PFSK-1 (cell line): ENCODE measurements around the gene DPH6.

ENCODE experiments used
- FOXP2 ChIP-seq: optimal IDR thresholded peaks from 2 replicates; pipeline ENCODE3; 2011; ENCODE audit warnings: borderline replicate concordance, control low read depth, inconsistent platforms; ENCODE audit not compliant: insufficient read depth; ENCODE audit errors: extremely low read length, extremely low read depth
- POLR2AphosphoS5 ChIP-seq: IDR thresholded peaks from 2 replicates; pipeline ENCODE4 v1.6.1; 2012; ENCODE audit warnings: low read depth, mild to moderate bottlenecking, control low read depth, low read length, moderate library complexity
- SIN3A ChIP-seq: IDR thresholded peaks from 2 replicates; pipeline ENCODE4 v1.6.1; 2012; ENCODE audit warnings: mild to moderate bottlenecking, low read length, moderate library complexity, borderline replicate concordance; ENCODE audit not compliant: insufficient read depth
- TAF1 ChIP-seq: IDR thresholded peaks from 2 replicates; pipeline ENCODE4 v1.6.1; 2012; ENCODE audit warnings: low read length, control low read depth, borderline replicate concordance; ENCODE audit not compliant: insufficient read depth
- TF ChIP-seq, protein P1 (sequence below), 2 experiments: IDR thresholded peaks; 2 replicates each; pipeline versions ENCODE4 v1.6.1 to v1.8.0; 2011 to 2012; ENCODE audit warnings: low read depth in 2 of 2, low read length in 2 of 2, control low read depth in 1 of 2, inconsistent platforms in 1 of 2, mild to moderate bottlenecking in 1 of 2, moderate library complexity in 1 of 2; ENCODE audit not compliant: insufficient read depth in 1 of 2

DPH6 gene

DNA sequence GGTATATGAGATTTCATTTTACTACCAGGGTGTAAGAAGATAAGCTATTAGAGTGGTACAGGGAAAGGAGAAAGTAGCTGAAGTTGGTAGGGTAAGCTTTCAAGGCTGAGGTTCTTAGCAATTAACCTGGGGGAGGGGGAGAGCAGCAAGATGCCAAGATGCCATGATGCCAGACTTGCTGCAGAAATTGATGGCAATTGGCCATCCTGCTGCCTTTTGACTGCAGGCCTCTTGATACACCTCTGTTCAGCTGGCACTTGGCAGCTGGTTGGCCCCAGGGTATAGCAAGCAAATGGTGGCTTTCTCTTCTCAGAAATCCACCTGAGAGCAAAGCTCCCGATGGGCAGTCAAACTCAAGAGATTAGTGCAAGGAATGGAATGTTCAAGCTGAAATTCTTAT lies 21.4 kb upstream of the DPH6 start:
- TF ChIP-seq POLR2AphosphoS5 (no peak), TAF1 (no peak), FOXP2 (no peak), SIN3A (no peak)
- TF ChIP-seq, protein P1, sequence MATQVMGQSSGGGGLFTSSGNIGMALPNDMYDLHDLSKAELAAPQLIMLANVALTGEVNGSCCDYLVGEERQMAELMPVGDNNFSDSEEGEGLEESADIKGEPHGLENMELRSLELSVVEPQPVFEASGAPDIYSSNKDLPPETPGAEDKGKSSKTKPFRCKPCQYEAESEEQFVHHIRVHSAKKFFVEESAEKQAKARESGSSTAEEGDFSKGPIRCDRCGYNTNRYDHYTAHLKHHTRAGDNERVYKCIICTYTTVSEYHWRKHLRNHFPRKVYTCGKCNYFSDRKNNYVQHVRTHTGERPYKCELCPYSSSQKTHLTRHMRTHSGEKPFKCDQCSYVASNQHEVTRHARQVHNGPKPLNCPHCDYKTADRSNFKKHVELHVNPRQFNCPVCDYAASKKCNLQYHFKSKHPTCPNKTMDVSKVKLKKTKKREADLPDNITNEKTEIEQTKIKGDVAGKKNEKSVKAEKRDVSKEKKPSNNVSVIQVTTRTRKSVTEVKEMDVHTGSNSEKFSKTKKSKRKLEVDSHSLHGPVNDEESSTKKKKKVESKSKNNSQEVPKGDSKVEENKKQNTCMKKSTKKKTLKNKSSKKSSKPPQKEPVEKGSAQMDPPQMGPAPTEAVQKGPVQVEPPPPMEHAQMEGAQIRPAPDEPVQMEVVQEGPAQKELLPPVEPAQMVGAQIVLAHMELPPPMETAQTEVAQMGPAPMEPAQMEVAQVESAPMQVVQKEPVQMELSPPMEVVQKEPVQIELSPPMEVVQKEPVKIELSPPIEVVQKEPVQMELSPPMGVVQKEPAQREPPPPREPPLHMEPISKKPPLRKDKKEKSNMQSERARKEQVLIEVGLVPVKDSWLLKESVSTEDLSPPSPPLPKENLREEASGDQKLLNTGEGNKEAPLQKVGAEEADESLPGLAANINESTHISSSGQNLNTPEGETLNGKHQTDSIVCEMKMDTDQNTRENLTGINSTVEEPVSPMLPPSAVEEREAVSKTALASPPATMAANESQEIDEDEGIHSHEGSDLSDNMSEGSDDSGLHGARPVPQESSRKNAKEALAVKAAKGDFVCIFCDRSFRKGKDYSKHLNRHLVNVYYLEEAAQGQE (IDR thresholded peaks at IDR 0.05; ENCODE audit: insufficient read depth in 1 of 2, low read depth in 2 of 2, low read length in 2 of 2), result no peak

GRCh38 chr15:35566991-35567390 lies 21.0 kb upstream of the DPH6 start:
- TF ChIP-seq, protein P1 (IDR thresholded peaks at IDR 0.05; ENCODE audit: insufficient read depth in 1 of 2, low read depth in 2 of 2, low read length in 2 of 2), result no peak
- no peak for TF ChIP-seq FOXP2
- TF ChIP-seq POLR2AphosphoS5, result no peak
- no peak for TF ChIP-seq TAF1
- TF ChIP-seq SIN3A, result no peak

DNA sequence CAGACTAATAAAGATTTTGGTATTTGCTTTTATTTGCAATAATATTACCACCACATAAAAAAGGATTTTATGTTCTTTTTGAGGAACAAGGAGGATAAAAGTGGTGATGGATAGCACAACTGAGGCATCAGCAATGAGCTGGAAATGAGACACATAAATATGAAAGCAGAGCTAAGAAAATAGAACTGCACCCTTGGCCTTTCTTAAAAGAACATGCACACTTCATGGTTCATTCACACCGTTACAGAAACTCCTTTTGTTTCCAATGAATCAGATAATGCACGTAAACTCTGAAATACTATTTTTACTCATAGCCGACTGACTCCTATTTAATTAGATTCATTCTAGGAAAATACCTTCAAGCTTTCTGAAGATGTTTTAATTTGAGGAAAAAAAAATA lies 19.9 kb upstream of the DPH6 start:
- TF ChIP-seq POLR2AphosphoS5 (no peak), SIN3A (no peak), FOXP2 (no peak), TAF1 (no peak)
- TF ChIP-seq, protein P1 (IDR thresholded peaks at IDR 0.05; ENCODE audit: insufficient read depth in 1 of 2, low read depth in 2 of 2, low read length in 2 of 2), result no peak

GRCh38 chr15:35562641-35563040 lies 16.7 kb upstream of the DPH6 start:
- no peak for TF ChIP-seq POLR2AphosphoS5
- TF ChIP-seq SIN3A, result no peak
- TF ChIP-seq FOXP2, result no peak
- no peak for TF ChIP-seq TAF1
- TF ChIP-seq, protein P1 (IDR thresholded peaks at IDR 0.05; ENCODE audit: insufficient read depth in 1 of 2, low read depth in 2 of 2, low read length in 2 of 2), result no peak

GRCh38 chr15:35561308-35561707 lies 15.3 kb upstream of the DPH6 start:
- TF ChIP-seq POLR2AphosphoS5 (no peak), SIN3A (no peak), TAF1 (no peak), FOXP2 (no peak)
- TF ChIP-seq, protein P1 (IDR thresholded peaks at IDR 0.05; ENCODE audit: insufficient read depth in 1 of 2, low read depth in 2 of 2, low read length in 2 of 2), result no peak
